Left ventricle myocardium inferior (tissue), 1 donor: ENCODE results near the gene AATK. TPM values are rescaled to one million over a fixed set of nuclear protein-coding genes. Genes with fewer than 3 reads are reported as not detected.

Experiments used
- DNase-seq: peaks from one replicate; pipeline ENCODE4 v3.0.0-alpha.2; 2020
- H3K27ac ChIP-seq: fragments of 200-600 bp; replicated peaks from 2 replicates; pipeline ENCODE4 v1.8.0; 2021
- H3K27me3 ChIP-seq: fragments of 200-600 bp; 2 replicates; pipeline ENCODE4 v1.8.0; 2021; ENCODE audit warnings: low read depth
- H3K36me3 ChIP-seq: fragments of 200-600 bp; 2 replicates; pipeline ENCODE4 v1.8.0; 2021
- H3K4me1 ChIP-seq: fragments of 200-600 bp; 2 replicates; pipeline ENCODE4 v1.8.0; 2021
- H3K4me3 ChIP-seq: fragments of 200-600 bp; 2 replicates; pipeline ENCODE4 v1.8.0; 2021; ENCODE audit warnings: mild to moderate bottlenecking, moderate library complexity
- H3K9me3 ChIP-seq: fragments of 200-600 bp; replicated peaks from 2 replicates; pipeline ENCODE4 v1.8.0; 2021
- intact Hi-C: fragments of 100-400 bp; cut with micrococcal nuclease; formaldehyde crosslinking; loops from one replicate; pipeline ENCODE4 v1.11.0; 2022
- total RNA-seq: library from RNA; stranded (reverse); fragmentation: NEBNext Ultra II Directional; extraction: Animal tissue kit (Norgen Biotek cat#: 25700); gene quantifications from one replicate; pipeline ENCODE4 v1.2.1, GENCODE V29; 2021
- TF ChIP-seq, protein P1 (sequence below): fragments of 200-600 bp; IDR thresholded peaks from 2 replicates; pipeline ENCODE4 v1.8.0; 2021; ENCODE audit warnings: antibody characterized with exemption, mild to moderate bottlenecking, borderline replicate concordance
- donor health status: DM: no; HTN: yes; CAD: no; lungs with severe emphysema.

The AATK gene
- total RNA-seq, 1 donor from 2014 or later, result 2.3 TPM

DNA sequence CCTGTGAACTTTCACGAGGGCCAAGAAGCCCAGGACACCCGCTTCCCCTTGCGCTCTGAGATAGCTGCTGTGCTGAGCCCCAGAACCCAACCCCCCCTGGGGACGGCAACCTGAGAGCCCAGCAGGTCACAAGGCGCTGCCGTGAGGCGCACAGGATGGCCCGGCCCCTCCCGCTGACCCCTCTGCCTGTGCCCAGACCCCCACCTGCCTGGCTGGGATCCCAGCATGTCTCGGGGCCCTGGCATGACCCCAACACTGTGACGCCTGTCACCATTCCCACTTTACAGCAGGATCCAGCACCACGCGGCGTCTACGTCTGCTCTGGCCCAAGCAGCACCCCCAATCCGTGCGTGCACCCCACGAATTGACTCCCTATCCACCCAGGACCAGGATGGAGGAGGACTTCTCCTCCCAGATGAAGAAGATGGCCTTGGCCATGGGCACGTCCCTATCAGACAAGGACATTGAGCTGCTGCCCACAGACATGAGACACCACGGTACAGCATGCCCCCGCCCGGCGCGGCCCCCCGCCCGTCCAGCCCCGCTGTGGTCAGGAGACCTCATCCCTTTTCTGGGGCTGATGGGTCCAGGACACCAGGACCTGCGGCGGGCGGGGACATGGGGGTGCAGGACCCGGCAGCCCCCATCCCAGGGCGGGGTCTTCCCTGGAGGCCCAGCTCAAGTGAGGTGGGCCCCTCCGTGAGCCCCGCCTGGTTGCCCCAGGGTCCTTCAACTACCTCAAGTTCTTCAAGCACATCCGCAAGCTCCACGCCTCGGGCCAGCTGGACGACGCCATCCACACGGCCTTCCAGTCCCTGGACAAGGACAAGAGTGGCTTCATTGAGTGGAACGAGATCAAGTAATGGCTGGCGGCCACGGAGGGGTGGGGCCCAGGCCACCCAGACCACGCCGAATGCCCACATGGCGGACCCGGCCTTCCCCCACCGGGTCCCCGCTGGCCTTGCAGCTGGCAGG, 15.1 kb upstream of the AATK start:
- Histone ChIP-seq H3K4me1 (peaks cover 9% of the 10 kb centered on the region), H3K36me3 (no peaks in the 10 kb centered on the region), H3K27ac (no peak overlapping the region), H3K4me3 (no peak overlapping the region), H3K9me3 (no peaks in the 10 kb centered on the region), H3K27me3 (peaks cover 29% of the 10 kb centered on the region)
- DNase-seq, result no peak
- intact Hi-C loops, result no loop called here
- TF ChIP-seq, protein P1, sequence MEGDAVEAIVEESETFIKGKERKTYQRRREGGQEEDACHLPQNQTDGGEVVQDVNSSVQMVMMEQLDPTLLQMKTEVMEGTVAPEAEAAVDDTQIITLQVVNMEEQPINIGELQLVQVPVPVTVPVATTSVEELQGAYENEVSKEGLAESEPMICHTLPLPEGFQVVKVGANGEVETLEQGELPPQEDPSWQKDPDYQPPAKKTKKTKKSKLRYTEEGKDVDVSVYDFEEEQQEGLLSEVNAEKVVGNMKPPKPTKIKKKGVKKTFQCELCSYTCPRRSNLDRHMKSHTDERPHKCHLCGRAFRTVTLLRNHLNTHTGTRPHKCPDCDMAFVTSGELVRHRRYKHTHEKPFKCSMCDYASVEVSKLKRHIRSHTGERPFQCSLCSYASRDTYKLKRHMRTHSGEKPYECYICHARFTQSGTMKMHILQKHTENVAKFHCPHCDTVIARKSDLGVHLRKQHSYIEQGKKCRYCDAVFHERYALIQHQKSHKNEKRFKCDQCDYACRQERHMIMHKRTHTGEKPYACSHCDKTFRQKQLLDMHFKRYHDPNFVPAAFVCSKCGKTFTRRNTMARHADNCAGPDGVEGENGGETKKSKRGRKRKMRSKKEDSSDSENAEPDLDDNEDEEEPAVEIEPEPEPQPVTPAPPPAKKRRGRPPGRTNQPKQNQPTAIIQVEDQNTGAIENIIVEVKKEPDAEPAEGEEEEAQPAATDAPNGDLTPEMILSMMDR, result no peak

GRCh38 chr17:81179861-81180260, 13.8 kb upstream of the AATK start:
- H3K4me3 ChIP-seq, result no peak overlapping the region
- H3K9me3 ChIP-seq, result peaks cover 12% of the 10 kb centered on the region
- intact Hi-C loops, result no loop called here
- no peaks in the 10 kb centered on the region for H3K36me3 ChIP-seq
- H3K4me1 ChIP-seq, result peaks cover 9% of the 10 kb centered on the region
- TF ChIP-seq, protein P1, result no peak
- no peak overlapping the region for H3K27ac ChIP-seq
- no peak for DNase-seq
- H3K27me3 ChIP-seq, result peaks cover 29% of the 10 kb centered on the region

GRCh38 chr17:81179220-81179619, 13.2 kb upstream of the AATK start:
- TF ChIP-seq, protein P1, result no peak
- peaks cover 26% of the 10 kb centered on the region for H3K27me3 ChIP-seq
- H3K9me3 ChIP-seq, result peaks cover 12% of the 10 kb centered on the region
- H3K4me3 ChIP-seq, result no peak overlapping the region
- peaks cover 9% of the 10 kb centered on the region for H3K4me1 ChIP-seq
- intact Hi-C loops, result no loop called here
- no peaks in the 10 kb centered on the region for H3K36me3 ChIP-seq
- no peak for DNase-seq
- H3K27ac ChIP-seq, result no peak overlapping the region

GRCh38 chr17:81178136-81179091, 12.4 kb upstream of the AATK start:
- intact Hi-C loops, result no loop called here
- Histone ChIP-seq H3K4me1 (peaks cover 9% of the 10 kb centered on the region), H3K36me3 (no peaks in the 10 kb centered on the region), H3K27ac (no peak overlapping the region), H3K4me3 (no peak overlapping the region), H3K9me3 (peaks cover 12% of the 10 kb centered on the region), H3K27me3 (peaks cover 18% of the 10 kb centered on the region)
- TF ChIP-seq, protein P1, result no peak
- DNase-seq, result no peak

DNA sequence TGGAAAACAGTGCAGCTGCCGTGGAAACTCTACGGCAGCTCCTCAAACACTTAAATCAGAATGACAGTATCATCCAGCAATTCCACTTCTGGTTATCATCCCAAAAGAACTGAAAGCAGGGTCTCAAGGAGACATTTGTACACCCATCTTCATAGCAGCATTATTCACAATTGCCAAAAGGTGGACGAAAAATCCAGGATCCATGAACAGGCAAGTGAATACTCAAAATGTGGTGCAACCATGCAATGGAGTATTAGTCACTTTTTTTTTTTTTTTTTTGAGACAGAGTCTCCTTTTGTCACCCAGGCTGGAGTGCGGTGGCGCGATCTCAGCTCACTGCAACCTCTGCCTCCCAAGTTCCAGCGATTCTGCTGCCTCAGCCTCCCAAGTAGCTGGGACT, 10.6 kb upstream of the AATK start:
- peaks cover under 1% of the 10 kb centered on the region for H3K27me3 ChIP-seq
- no peak overlapping the region for H3K27ac ChIP-seq
- H3K36me3 ChIP-seq, result no peaks in the 10 kb centered on the region
- no peak overlapping the region for H3K4me3 ChIP-seq
- H3K9me3 ChIP-seq, result peaks cover 12% of the 10 kb centered on the region
- H3K4me1 ChIP-seq, result peaks cover 9% of the 10 kb centered on the region
- DNase-seq, result no peak
- intact Hi-C loops, result no loop called here
- TF ChIP-seq, protein P1, result peak; percentile 17
